ENCODE results near the gene PRLR.

PRLR gene

DNA sequence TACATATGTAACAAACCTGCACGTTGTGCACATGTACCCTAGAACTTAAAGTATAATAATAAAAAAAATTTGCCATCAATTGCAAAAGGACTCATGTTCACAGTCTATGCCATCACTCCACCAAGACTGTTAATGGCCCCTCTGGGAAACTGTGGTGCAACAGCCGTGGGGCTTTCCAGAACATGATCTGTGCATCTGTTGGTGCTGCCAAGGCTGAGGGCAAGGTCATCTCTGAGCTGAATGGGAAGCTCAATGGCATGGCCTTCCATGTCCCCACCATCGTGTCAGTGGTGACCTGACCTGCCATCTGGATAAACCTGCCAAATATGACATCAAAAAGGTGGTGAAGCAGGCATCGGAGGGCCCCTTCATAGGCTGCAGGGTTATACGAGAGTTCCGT is 149.2 kb downstream of the PRLR start:
- POLR2A ChIA-PET: no interaction called here

GRCh38 chr5:35073160-35073559 is 157.1 kb downstream of the PRLR start:
- TF ChIP-seq, protein P1, sequence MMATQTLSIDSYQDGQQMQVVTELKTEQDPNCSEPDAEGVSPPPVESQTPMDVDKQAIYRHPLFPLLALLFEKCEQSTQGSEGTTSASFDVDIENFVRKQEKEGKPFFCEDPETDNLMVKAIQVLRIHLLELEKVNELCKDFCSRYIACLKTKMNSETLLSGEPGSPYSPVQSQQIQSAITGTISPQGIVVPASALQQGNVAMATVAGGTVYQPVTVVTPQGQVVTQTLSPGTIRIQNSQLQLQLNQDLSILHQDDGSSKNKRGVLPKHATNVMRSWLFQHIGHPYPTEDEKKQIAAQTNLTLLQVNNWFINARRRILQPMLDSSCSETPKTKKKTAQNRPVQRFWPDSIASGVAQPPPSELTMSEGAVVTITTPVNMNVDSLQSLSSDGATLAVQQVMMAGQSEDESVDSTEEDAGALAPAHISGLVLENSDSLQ (IDR thresholded peaks at IDR 0.05): no peak
- TF ChIP-seq CTBP1 (IDR thresholded peaks at IDR 0.05; ENCODE audit: borderline replicate concordance): no peak
- TF ChIP-seq FOXM1 (IDR thresholded peaks at IDR 0.05; ENCODE audit: borderline replicate concordance): no peak
- no peak for TF ChIP-seq ELF4 (IDR thresholded peaks at IDR 0.05)
- TF ChIP-seq FOXA1 (IDR thresholded peaks at IDR 0.05): no peak
- TF ChIP-seq TARDBP (IDR thresholded peaks at IDR 0.05): no peak
- no peak for TF ChIP-seq ZNF384 (IDR thresholded peaks at IDR 0.05)
- TF ChIP-seq BHLHE40 (IDR thresholded peaks at IDR 0.05; ENCODE audit: borderline replicate concordance): no peak
- TF ChIP-seq L3MBTL2 (conservative IDR thresholded peaks at IDR 0.05): no peak
- no peak for TF ChIP-seq LEF1 (IDR thresholded peaks at IDR 0.05; ENCODE audit: borderline replicate concordance)
- TF ChIP-seq NFRKB (IDR thresholded peaks at IDR 0.05): no peak
- no peak for TF ChIP-seq SP1 (IDR thresholded peaks at IDR 0.05)
- no peak for TF ChIP-seq ARNT (IDR thresholded peaks at IDR 0.05)
- no peak for TF ChIP-seq HDGF (IDR thresholded peaks at IDR 0.05; ENCODE audit: borderline replicate concordance)
- ChIA-PET POLR2A (no interaction called here), CTCF (no interaction called here)
- no peak for DNase-seq (ENCODE audit: extremely low spot score)

More for the DNA sequence above, 149.2 kb downstream of the PRLR start:
- CTCF ChIA-PET: no interaction called here
- no peak for TF ChIP-seq ARNT (IDR thresholded peaks at IDR 0.05)
- TF ChIP-seq FOXA1 (IDR thresholded peaks at IDR 0.05): no peak
- no peak for TF ChIP-seq HDGF (IDR thresholded peaks at IDR 0.05; ENCODE audit: borderline replicate concordance)
- no peak for TF ChIP-seq TARDBP (IDR thresholded peaks at IDR 0.05)
- TF ChIP-seq ELF4 (IDR thresholded peaks at IDR 0.05): no peak
- TF ChIP-seq LEF1 (IDR thresholded peaks at IDR 0.05; ENCODE audit: borderline replicate concordance): no peak
- no peak for TF ChIP-seq ZNF384 (IDR thresholded peaks at IDR 0.05)
- no peak for TF ChIP-seq SUZ12 (IDR thresholded peaks at IDR 0.05)
- TF ChIP-seq, protein P1 (IDR thresholded peaks at IDR 0.05): no peak
- TF ChIP-seq FOXK2 (IDR thresholded peaks at IDR 0.05): no peak
- no peak for TF ChIP-seq NFRKB (IDR thresholded peaks at IDR 0.05)
- no peak for TF ChIP-seq BHLHE40 (IDR thresholded peaks at IDR 0.05; ENCODE audit: borderline replicate concordance)
- TF ChIP-seq FOXM1 (IDR thresholded peaks at IDR 0.05; ENCODE audit: borderline replicate concordance): no peak
- TF ChIP-seq SP1 (IDR thresholded peaks at IDR 0.05): no peak
- TF ChIP-seq CTBP1 (IDR thresholded peaks at IDR 0.05; ENCODE audit: borderline replicate concordance): no peak
- no peak for TF ChIP-seq L3MBTL2 (conservative IDR thresholded peaks at IDR 0.05)
- DNase-seq (ENCODE audit: extremely low spot score): no peak

DNA sequence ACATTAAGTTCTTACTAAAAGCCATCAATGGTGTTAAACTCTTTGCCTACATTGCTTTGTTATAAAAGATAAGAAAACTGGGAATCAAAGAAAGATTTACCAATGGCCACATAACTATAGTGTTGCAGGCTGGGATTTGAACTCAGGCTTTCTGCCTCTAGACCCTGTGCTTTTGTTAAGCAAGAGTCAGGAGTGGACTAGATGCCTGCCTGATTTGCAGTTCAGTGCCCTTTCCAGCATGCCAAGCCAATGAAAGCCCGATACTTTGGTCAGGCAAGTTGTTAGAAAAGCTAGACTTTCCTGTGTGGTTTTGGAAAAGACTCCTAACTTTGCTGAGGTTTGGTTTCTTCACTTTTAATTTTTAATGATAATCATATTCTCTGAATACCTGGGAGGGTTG is 161.1 kb downstream of the PRLR start:
- ChIA-PET CTCF (no interaction called here), POLR2A (no interaction called here)
- TF ChIP-seq SP1 (IDR thresholded peaks at IDR 0.05): no peak
- no peak for TF ChIP-seq CTBP1 (IDR thresholded peaks at IDR 0.05; ENCODE audit: borderline replicate concordance)
- no peak for TF ChIP-seq L3MBTL2 (conservative IDR thresholded peaks at IDR 0.05)
- TF ChIP-seq FOXK2 (IDR thresholded peaks at IDR 0.05): no peak
- TF ChIP-seq FOXA1 (IDR thresholded peaks at IDR 0.05): no peak
- TF ChIP-seq BHLHE40 (IDR thresholded peaks at IDR 0.05; ENCODE audit: borderline replicate concordance): no peak
- no peak for TF ChIP-seq HDGF (IDR thresholded peaks at IDR 0.05; ENCODE audit: borderline replicate concordance)
- TF ChIP-seq TARDBP (IDR thresholded peaks at IDR 0.05): no peak
- TF ChIP-seq, protein P1 (IDR thresholded peaks at IDR 0.05): no peak
- TF ChIP-seq ZNF384 (IDR thresholded peaks at IDR 0.05): no peak
- no peak for TF ChIP-seq ELF4 (IDR thresholded peaks at IDR 0.05)
- TF ChIP-seq ARNT (IDR thresholded peaks at IDR 0.05): no peak
- DNase-seq (ENCODE audit: extremely low spot score): no peak

GRCh38 chr5:35067985-35068384 is 162.3 kb downstream of the PRLR start:
- ChIA-PET CTCF (no interaction called here), POLR2A (no interaction called here)
- DNase-seq (ENCODE audit: extremely low spot score): no peak
- TF ChIP-seq ARNT (IDR thresholded peaks at IDR 0.05) (no peak), BHLHE40 (IDR thresholded peaks at IDR 0.05; ENCODE audit: borderline replicate concordance) (no peak), SUZ12 (IDR thresholded peaks at IDR 0.05) (no peak), CTBP1 (IDR thresholded peaks at IDR 0.05; ENCODE audit: borderline replicate concordance) (no peak), FOXK2 (IDR thresholded peaks at IDR 0.05) (no peak), LEF1 (IDR thresholded peaks at IDR 0.05; ENCODE audit: borderline replicate concordance) (no peak), FOXM1 (IDR thresholded peaks at IDR 0.05; ENCODE audit: borderline replicate concordance) (no peak), NFRKB (IDR thresholded peaks at IDR 0.05) (no peak)

DNA sequence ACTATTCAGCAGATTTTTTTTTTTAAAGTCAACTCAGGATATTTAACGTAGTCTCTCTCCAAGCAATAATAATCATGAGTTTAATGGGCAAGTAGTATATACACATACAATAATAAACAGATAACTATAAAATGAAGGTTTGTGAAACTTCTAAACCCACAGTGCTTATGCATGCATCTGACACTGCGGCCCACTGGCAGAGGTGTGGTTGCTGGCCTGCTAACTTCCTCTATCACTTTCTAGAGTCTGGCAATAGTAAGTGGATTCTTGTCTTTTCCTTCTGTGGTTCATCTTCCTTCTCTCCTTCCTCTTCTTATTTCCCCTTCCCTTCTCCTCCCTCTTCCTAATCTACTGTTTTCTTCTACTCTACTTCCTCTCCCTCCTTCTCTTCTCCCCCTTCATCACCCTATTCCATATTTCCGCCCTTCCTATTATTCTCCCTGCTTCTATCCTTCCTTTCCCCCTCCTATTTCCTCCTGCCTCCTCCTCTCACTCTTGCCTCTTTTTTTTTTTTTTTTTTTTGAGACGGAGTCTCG is 164.0 kb downstream of the PRLR start:
- CTCF ChIA-PET: no interaction called here
- POLR2A ChIA-PET: no interaction called here
- no peak for TF ChIP-seq NFRKB (IDR thresholded peaks at IDR 0.05)
- DNase-seq (ENCODE audit: extremely low spot score): no peak

- no peak for DNase-seq (ENCODE audit: extremely low spot score)
- ChIA-PET CTCF (interaction anchor here (0.5 kb wide), 1 partner anchor 22 kb away, joined by 3 read pairs; no protein-coding TSS in a partner anchor), POLR2A (no interaction called here)
- TF ChIP-seq, protein P1 (IDR thresholded peaks at IDR 0.05): no peak
- TF ChIP-seq FOXK2 (IDR thresholded peaks at IDR 0.05) (no peak), ARNT (IDR thresholded peaks at IDR 0.05) (no peak), SP1 (IDR thresholded peaks at IDR 0.05) (no peak), ELF4 (IDR thresholded peaks at IDR 0.05) (no peak), TARDBP (IDR thresholded peaks at IDR 0.05) (no peak), CTBP1 (IDR thresholded peaks at IDR 0.05; ENCODE audit: borderline replicate concordance) (no peak), FOXA1 (IDR thresholded peaks at IDR 0.05) (no peak), NFRKB (IDR thresholded peaks at IDR 0.05) (no peak), LEF1 (IDR thresholded peaks at IDR 0.05; ENCODE audit: borderline replicate concordance) (no peak), SUZ12 (IDR thresholded peaks at IDR 0.05) (no peak), HDGF (IDR thresholded peaks at IDR 0.05; ENCODE audit: borderline replicate concordance) (no peak), FOXM1 (IDR thresholded peaks at IDR 0.05; ENCODE audit: borderline replicate concordance) (no peak)
Measured at GRCh38 chr5:35063414-35063813, 166.9 kb downstream of the PRLR start.
